ENCODE results near the gene DCX.

DCX gene

DNA sequence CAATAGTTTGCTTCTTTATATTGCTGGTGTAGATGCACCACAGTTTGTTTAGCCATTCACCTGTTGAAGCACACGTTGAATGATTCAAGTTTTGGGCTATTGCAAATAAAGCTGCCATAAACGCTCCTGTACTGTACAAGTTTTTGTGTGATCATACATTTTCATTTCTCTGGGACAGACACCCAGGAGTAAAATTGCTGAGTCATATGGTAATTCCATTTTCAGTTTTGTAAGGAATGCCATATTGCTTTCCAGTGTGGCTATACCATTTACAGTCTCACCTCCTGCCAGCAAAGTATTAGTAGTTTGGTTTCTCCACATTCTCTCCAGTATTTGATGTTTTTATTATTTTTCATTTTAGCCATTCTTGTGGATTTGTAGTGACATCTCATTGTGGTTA, 109.7 kb downstream of the DCX start:
- FAIRE-seq: no peak

DNA sequence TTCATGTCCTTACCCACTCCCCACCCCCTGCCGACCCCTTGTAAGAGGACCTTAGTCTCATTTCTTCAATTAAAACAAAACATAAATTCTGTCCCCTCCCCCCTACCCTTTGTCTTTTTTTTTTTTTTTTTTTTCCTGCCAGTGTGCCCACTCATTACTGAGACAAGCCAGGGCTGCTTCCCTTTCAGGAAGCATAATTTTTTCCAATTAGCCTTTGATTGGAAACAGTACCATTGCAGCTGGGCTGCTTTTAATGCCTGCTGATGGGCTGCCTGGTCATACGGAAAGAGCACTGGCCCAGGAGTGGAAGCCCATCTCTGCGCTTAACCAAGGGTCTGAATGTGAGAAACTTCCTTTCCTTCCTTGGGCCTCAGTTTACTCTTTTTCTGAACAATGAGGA, 123.2 kb downstream of the DCX start:
- no peak for FAIRE-seq

DNA sequence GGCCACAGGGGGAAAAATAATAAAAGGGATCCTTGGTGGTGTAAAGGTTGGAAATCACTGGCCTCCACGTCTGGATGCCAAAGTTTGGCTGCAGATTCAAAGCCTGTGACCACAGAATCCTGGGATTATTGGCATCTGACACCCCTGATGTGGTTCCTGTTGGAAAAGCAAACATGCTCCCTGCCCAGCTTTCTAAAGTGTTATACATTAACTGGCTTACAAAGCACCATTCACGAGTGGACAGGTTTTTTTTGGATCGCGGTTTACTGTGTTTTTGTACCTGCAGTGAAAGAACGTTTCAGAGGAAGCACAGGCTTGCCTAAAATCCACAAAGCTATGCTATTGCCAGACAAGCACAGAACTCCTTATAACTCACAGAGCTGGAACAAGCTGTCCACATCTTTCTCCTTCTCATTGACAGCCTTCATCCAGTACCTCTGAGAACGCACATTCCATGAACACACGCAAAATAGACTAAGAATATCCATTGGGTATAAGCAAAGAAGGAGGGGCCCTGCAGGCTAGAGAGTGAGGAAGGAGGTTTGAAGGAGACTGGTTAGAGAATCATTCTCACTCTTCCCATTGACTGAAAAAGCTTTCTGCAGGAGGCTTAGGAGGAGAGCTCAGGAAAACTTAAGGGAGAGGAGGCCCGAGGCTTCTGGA, 127.2 kb downstream of the DCX start:
- FAIRE-seq: no peak

DNA sequence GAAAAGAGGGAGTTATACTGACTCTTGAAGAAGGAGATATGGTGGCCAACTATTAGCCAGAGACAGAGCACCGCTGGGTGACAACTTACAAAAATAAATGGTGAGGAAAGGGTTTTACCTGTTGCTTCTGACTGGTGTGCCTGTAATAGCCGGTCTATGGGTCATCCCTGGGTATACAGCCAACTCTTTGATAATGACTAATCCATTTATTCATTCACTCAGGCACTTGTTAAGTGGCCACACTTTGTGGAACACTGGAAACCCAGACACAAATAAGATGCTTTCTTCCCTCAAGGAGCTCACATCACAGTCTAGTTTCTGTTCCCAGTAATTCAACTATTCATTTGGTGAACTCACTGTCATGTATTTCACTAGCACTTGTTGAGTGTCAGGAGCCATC, 128.5 kb downstream of the DCX start:
- no peak for FAIRE-seq

DNA sequence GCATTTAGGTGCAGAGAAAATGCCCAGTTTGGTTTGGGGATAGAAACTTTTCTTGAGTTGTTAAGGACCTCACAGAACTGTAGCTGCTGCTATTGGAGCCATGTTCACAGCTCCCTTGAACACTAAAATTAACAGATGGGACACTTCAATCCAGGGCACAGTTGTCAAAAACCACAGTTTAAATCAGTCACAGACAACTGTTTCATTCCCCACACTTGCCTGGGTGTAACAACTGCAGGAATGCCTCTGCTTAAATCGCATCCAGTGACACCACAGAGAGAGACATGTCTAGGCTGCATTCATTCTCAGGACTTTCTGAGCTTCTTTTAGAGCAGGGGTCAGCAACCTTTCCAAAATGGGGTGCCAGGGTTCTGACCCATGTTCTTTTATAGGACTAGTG, 129.0 kb downstream of the DCX start:
- FAIRE-seq: no peak

DNA sequence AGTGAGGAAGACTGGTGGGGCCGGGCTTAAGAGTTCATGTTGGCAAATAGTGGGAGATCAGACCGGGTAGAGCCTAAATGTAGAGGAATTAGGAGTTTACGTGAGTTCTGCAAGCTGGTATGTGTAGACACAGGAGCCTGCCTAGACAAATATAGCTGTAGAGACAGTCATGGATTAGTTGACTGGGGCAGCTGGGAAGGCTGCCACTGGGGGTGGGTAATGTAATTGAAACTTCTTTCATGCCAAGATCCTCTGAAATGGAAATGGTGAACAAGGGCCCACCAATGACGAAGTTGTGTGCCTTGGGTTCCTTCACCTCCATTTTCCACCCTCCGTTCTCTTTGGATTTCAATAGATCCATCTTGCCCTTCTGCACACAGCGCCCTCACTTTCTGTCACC, 129.9 kb downstream of the DCX start:
- FAIRE-seq: no peak

DNA sequence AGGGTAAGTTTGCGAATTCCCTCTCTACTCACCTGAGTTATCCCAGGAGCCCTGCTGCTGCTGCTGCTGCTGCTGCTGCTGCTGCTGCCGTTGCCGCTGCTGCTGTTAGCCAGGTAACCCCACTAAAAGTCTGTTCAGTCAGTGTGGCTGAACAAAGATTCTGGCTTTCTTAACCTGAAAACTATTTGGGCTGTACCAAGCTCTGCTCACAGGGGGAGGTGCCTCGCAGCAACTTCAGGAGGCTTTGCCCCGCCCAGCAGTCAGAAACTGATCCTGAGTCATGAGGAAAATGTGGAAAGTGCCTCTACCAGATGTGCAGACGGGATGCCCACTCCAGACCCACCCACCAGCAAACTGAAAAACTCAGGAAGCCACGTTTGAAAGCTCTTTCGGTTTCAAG, 141.7 kb downstream of the DCX start, which contains the start of gene CAPN6:
Gene CAPN6, minus strand, starts transcription at position 145 of the 400 bp plus-strand sequence. CDS start 6,547 bp downstream, outside the sequence.
- FAIRE-seq: no peak

DNA sequence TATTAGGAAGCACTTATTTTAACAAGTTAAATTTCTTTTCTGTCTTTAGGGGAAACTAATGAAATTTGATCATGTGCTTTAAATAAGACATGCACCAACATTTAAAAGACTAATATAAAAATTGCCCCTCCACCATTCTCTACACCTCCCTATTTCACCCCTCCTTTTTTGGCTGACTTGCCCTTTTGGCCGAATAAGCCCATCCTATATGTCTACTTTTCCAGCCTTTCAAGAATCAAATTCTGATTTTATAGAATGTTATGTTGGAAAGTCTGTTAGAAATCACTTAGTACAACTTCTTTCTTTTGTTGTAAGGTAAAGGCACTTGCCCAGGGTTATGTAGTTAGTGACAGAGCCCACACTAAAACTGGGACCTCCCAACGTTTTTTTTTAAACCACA, 143.5 kb downstream of the DCX start:
- no peak for FAIRE-seq

DNA sequence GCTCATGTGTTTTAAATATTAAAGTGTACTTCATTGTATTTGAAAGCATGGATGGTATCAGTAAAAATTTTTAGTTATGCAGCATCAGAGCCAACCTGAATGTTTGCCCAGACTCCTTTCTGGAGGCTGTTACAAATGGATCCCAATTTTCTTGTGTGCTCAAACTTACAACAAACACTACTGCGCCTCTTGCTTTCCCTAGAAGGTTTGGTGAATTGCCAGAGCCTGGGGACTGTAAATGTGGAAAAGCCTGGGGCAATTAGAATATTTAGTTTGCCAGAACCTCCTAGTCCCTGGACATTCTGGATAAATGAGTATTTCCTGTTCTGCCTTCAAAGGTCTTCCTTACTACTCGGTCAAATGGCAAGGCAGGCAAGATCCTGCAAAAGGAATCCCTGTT, 146.5 kb downstream of the DCX start:
- FAIRE-seq: no peak

DNA sequence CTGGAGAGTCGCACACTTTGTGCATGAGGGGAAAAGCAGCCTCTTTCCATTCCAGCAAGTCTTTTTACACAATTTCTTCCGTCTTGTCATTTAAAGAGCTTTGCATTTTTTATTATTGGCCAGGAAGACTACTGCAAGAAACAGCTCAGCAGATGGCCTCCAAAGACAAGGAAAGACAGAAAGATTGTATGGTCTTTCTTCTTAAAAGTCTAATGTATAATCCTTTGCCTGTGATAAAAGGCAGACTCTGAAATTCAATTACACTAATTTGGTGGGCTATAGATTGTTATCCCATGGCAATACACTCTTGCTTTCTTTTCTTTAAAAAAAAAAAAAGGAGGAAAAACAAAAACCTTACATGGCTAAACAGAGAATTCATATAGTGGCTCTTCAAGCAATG, 147.6 kb downstream of the DCX start:
- no peak for FAIRE-seq

DNA sequence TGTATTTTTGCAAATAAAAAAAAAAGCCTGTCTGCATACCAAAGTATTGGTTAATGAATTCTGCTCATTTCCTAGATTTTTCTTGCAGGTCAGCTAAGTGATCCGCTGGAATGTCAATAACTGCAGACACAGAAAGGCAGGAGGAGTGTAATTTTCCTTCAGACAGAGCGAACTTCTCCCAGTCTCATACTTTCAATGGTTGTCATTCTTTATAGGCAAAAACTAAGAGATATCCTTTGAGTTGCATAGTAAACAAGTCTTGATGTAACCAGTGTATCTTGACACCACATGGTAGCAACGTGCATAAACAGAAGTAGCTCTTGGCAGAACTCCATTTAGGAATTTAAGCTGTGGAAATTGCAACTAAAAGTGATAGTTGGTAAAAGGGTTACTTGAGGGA, 149.9 kb downstream of the DCX start:
- no peak for FAIRE-seq

DNA sequence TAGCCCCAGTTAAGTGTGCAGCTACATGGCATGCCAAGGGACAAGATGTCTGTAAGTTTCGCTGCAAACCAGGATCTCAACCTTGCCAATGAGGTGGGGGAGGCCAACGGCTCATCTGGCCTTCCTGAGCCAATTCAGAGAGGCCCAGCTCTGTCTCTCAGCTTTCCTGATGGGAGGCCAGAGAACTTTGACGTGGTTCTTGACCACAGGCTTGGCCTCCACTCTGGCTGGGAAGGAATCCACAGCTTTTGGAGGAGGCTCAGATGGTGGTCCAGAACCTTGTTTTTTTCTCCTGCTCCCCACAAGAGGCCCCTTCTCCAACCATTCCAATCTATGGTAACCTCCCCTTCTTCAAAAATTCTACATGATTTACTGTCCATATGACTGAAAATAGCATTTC, 151.5 kb downstream of the DCX start:
- no peak for FAIRE-seq

DNA sequence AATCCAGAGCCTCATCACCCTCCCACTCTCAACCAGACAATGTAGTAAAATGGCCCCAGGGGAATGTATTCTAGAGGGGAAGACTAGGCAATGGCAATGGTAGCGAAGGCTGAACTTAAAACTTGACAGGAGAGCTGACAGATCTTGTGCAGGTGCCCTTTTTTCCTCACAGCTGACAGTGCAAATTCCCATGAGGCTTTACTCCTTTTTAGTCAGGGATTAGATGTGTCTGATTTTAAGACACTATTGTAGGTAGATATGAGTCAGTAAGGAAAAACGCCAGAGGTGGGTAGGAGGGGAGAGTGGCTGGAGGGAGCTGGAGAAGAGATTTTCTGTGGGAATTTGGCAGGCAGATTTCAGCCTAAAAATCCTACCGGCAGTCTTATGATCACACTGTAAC, 152.4 kb downstream of the DCX start:
- no peak for FAIRE-seq

DNA sequence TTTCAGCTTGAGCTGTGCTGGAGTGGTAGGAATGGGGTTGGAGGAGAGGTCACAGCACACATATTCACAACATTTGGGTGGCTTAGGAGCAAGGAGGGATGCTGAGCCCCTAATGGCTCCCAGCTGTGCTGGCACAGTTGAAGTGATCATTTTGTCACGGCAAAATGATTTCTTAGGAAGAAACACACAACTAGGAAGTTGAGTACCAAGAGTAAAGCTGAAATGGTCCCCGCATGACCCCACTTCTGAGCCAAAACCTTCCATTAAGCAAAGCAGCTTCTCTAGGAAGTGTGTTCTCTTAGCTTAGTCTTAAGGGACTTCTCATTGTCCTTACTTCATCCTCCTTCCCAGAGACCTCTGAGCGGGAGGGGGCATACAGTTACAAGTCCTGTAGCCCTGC, 154.3 kb downstream of the DCX start:
- no peak for FAIRE-seq

DNA sequence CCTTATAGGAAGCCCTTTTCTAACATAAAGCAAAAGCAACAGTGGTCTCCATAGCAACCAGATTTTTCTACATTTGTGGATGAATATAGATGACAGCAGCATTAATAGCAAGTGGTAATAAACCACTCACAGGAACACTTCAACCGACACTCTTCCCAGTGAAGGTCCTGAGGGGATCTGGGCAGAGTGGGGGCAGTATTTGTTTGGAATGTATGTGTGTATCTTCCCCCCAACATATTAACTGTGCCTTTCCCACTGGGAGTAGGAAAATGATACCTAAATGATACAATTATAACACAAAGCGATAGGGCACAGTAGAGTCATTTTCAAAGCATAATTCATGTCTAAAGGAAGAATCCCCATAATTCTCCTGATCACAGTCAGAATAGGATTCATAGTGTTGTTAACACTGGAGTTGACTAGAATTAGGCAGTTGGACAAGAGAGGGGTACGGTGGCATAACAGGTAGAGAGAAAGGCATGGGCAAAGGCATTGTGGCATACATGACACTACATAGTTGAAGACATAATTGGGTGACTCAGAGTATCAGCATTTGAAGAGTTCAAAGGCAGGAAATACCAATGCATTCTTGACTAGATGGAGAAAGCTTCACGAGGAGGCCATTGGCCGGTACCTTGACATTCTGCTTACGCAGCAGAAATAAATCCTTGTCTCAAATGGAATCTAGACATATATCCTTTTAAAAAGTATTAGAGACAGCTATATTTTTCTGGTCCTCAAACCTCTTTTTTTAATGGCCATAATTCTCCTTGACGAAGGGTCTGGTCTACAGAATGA, 156.9 kb downstream of the DCX start:
- FAIRE-seq: no peak

DNA sequence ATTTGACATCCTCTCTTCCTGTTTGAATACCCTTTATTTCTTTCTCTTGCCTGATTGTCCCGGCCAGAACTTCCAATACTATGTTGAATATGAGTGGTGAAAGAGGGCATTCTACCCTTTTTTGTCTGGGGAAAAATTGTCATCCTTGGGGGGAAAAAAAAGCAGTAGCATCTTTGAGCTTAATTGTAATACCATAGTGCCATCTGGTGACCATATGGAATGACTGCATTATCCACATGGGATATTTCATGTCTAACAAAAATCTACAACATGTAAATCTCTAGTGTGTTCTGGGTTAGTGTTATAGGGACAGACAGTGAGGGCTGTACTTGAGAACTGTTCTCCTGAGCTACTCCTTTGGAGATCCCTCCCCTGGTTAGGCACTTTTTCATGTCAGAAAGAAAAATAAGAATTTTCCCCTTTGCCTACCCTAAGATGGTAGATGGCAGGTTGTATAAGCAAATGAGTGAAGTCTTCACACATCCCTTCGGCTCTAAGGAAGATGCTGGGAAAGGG, 167.7 kb downstream of the DCX start:
- no peak for FAIRE-seq

Measured in G401.6 (cell line).